Aorta (tissue), 5 donors: ENCODE results near the gene DCN. TPM values are rescaled to one million over a fixed set of nuclear protein-coding genes. Genes with fewer than 3 reads are reported as not detected.
A peak's percentile ranks its signal among the peaks of the same experiment; 100 is the strongest.

Experiments
- ATAC-seq: fragments of 200-7000 bp; cut with Tn5 transposase; one replicate; pipeline ENCODE4 v1.9.1; 2022; ENCODE audit warnings: moderate library complexity; ENCODE audit not compliant: low FRiP score
- DNase-seq, 2 donors: peaks; one replicate each; pipeline ENCODE4 v3.0.0-alpha.2; 2020
- H3K27ac ChIP-seq, 2 donors: one replicate each; pipeline ENCODE4 v1.5.1; 2013; ENCODE audit warnings: low read length in 2 of 2, mild to moderate bottlenecking in 2 of 2, moderate library complexity in 2 of 2, control low read depth in 1 of 2, inconsistent platforms in 1 of 2, low read depth in 1 of 2
- H3K27me3 ChIP-seq, 2 donors: one replicate each; pipeline ENCODE4 v1.6.1; 2013; ENCODE audit warnings: control low read depth in 1 of 2, low read length in 1 of 2, mild to moderate bottlenecking in 1 of 2, moderate library complexity in 1 of 2; ENCODE audit not compliant: insufficient read depth in 2 of 2, control insufficient read depth in 1 of 2
- H3K36me3 ChIP-seq, 2 donors: one replicate each; pipeline ENCODE4 v1.6.1; 2013; ENCODE audit warnings: control low read depth in 1 of 2, low read length in 1 of 2, mild to moderate bottlenecking in 1 of 2; ENCODE audit not compliant: insufficient read depth in 2 of 2, control insufficient read depth in 1 of 2
- H3K4me1 ChIP-seq, 2 donors: one replicate each; pipeline ENCODE4 v1.6.1; 2013; ENCODE audit warnings: low read length in 2 of 2, control low read depth in 1 of 2, mild to moderate bottlenecking in 1 of 2, moderate library complexity in 1 of 2; ENCODE audit not compliant: insufficient read depth in 2 of 2, control insufficient read depth in 1 of 2
- H3K4me3 ChIP-seq, 2 donors: one replicate each; pipeline ENCODE4 v1.5.1; 2013; ENCODE audit warnings: low read length in 2 of 2, control low read depth in 1 of 2, mild to moderate bottlenecking in 1 of 2
- H3K9me3 ChIP-seq: one replicate; pipeline ENCODE4 v1.6.1; 2013; ENCODE audit warnings: mild to moderate bottlenecking, low read length; ENCODE audit not compliant: control insufficient read depth
- WGBS, 2 donors: extraction: QIAGEN DNeasy Blood & Tissue Kit; methylation state at CpG; one replicate each; pipeline ENCODE4 v1.1.7; 2013; 5-methylcytosine and 5-hydroxymethylcytosine counted together
- intact Hi-C, 2 donors: fragments of 100-400 bp; cut with DNase I; formaldehyde crosslinking; loops; one replicate each; pipeline versions ENCODE4 v1.14.2 to v1.15.0; 2022
- polyA plus RNA-seq, 2 donors: library from polyadenylated mRNA; stranded (reverse); fragments of 200-250 nt; gene quantifications; one replicate each; pipeline ENCODE4 v1.2.3, GENCODE V29; 2013
- total RNA-seq, 2 donors: library from RNA; stranded (reverse); fragmentation: NEBNext Ultra II Directional; extraction: Animal tissue kit (Norgen Biotek cat#: 25700); gene quantifications; one replicate each; pipeline ENCODE4 v1.2.1, GENCODE V29; 2021
- donor health status: healthy with polysubstance abuse.
- donor health status: Bipolar disorder and iron deficiency.
- donor health status: DM: no; HTN: no; CAD: no.
- donor health status: DM: no; HTN: no; CAD: no.
- donor health status: DM: yes; HTN: yes; CAD: no.

DCN gene
- total and polyA plus RNA-seq, 4 donors = 27.2 to 2,873 (median 468) TPM

DNA sequence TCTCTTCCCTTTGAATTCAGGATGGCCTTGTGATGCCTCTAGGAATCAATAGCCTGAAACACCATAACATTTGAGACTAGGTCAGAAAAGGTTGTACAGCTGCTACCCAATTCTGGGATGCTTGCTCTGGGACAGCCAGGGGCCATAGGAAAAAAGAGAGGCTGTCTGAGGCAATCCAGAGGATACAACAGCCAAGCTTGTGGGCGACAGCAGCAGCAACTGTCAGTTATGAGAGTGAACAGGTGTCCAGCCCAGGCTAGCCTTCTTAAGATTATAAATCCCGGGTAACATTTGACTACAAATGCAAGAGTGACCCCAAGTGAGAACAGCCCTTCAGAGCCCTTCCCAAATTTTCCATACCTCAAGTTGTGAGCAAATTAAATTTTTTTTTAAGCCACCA lies 11.1 kb downstream of the DCN start:
- Histone ChIP-seq H3K4me1 (no peaks in the 10 kb centered on the region), H3K36me3 (no peaks in the 10 kb centered on the region), H3K9me3 (no peaks in the 10 kb centered on the region), H3K4me3 (no peak overlapping the region), H3K27me3 (no peaks in the 10 kb centered on the region), H3K27ac (no peak overlapping the region)
- intact Hi-C loops = loop anchor here in 1 of 2 donors (10.0 kb wide), 1 partner anchor 197 kb away; no protein-coding TSS in a partner anchor
- ATAC-seq (no peak), DNase-seq (no peak)
- WGBS, 2 donors = 80 to 90% methylated on average over 2 of the region's 2 CpGs

DNA sequence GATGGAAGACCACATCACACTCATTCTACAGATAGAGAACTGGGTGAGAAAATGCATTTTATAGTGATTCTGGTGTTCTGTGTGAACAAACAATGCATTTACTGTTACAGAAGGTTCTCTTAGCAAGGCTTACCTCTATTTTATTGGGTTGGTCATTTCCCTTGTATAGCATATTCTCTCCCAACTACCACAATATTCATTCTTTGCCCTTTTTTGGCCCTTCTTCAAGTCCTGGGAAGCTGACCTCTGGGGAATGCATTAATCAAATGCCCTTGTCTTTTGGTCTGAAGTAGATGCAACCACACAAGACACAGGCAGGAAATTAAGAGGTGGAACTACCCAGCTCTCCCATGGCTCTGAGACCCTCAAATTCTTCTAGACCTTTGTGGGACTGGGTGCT lies 19.5 kb downstream of the DCN start:
- Histone ChIP-seq H3K4me1 (no peaks in the 10 kb centered on the region), H3K27ac (no peak overlapping the region), H3K9me3 (no peaks in the 10 kb centered on the region), H3K27me3 (no peaks in the 10 kb centered on the region), H3K36me3 (no peaks in the 10 kb centered on the region), H3K4me3 (no peak overlapping the region)
- no peak for ATAC-seq
- no peak for DNase-seq
- intact Hi-C loops = no loop called here

DNA sequence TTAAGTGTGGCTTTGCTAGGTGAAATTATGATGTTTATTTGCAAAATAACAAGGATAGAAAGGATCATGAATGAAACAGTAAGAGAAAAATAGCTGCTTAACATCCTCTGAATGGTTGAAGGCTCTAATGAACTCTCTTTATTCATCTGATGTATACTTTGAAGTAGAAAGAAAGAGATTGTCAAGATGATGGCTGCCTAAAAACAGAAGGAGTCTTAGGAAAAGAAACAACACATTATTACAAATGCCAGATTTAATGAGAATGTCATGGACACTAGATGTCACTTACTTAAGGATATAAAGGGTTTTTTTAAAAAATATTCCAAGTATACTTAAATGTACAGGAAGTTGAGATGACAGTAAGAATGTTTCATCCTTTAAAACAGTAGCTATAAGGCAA lies 21.6 kb downstream of the DCN start:
- Histone ChIP-seq H3K9me3 (no peaks in the 10 kb centered on the region), H3K27me3 (no peaks in the 10 kb centered on the region), H3K27ac (no peak overlapping the region), H3K36me3 (no peaks in the 10 kb centered on the region), H3K4me3 (no peak overlapping the region), H3K4me1 (no peaks in the 10 kb centered on the region)
- no peak for ATAC-seq
- DNase-seq = no peak
- intact Hi-C loops = no loop called here

DNA sequence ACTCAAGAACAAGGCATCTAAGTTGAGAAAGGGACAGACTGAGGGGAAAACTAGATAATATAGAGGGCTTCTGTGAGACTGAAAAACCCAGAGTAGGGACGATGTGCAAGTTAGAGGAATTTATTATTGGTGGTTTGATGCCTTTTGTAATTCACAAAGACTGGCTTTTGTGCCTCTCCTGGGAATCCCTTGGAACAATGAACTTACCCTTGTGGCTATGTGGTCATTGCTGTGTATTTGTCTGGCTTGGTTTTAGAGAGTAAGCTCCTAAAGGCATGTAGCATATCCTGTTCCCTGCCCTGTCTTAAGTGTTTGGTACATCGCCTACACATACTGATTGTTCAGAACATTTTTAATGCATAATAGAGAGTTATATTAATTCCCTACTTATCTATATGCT lies 26.6 kb downstream of the DCN start:
- H3K9me3 ChIP-seq = no peaks in the 10 kb centered on the region
- H3K4me1 ChIP-seq = no peaks in the 10 kb centered on the region
- DNase-seq (no peak), ATAC-seq (no peak)
- WGBS, 2 donors = 89 to 94% methylated on average over 2 of the region's 2 CpGs
- no peak overlapping the region for H3K4me3 ChIP-seq
- no peaks in the 10 kb centered on the region for H3K36me3 ChIP-seq
- H3K27me3 ChIP-seq = no peaks in the 10 kb centered on the region
- no peak overlapping the region for H3K27ac ChIP-seq
- intact Hi-C loops = no loop called here

DNA sequence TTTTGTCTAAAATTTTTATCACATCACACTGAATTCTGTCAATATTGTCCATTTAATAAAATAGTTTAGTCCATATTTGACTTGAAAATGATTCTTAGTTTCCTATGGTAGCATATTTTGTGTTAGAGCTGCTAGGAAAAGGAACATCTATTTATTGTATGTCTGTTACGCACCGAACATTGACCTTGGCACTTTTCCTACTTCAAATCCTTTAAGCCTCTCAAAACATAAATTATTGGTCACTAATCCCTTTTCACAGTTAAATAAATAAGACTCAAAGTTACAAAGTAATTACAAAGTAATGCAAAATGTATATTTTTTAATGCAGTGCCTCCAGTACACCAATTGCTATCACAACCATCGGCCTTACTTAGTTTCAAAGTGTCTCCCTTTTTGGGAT lies 28.5 kb downstream of the DCN start:
- Histone ChIP-seq H3K4me1 (no peaks in the 10 kb centered on the region), H3K36me3 (no peaks in the 10 kb centered on the region)
- WGBS, 2 donors = 83 to 85% methylated on average over 3 of the region's 3 CpGs

DNA sequence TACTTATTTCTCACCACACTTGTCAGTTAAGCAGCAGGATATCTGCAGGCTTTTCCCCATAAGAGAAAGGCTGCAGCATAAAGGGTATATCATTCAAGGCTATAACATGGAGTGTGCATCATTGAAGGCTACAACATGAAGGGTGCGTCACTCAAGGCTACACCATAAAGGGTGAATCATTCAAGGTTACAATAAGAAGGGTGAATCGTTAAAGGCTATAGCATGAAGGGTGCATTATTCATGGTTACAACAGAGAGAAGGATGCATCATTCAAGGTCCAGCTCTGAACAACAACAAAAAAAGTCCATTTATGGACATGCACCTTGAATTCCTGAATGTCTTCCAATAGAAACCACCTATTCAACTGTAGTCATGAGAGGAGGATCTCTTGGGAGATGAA lies 38.6 kb downstream of the DCN start:
- no peaks in the 10 kb centered on the region for H3K36me3 ChIP-seq
- no peak for ATAC-seq
- DNase-seq = no peak
- peaks cover 0 to 6% of the 10 kb centered on the region in 2 donors for H3K4me1 ChIP-seq
- H3K27ac ChIP-seq = no peak overlapping the region
- WGBS, 2 donors = 93 to 95% methylated on average over 2 of the region's 2 CpGs
- H3K27me3 ChIP-seq = no peaks in the 10 kb centered on the region
- H3K9me3 ChIP-seq = no peaks in the 10 kb centered on the region
- intact Hi-C loops = loop anchor here in 1 of 2 donors (5.0 kb wide), 1 partner anchor 367 kb away; no protein-coding TSS in a partner anchor
- H3K4me3 ChIP-seq = no peak overlapping the region

More for the DNA sequence above, 28.5 kb downstream of the DCN start:
- Histone ChIP-seq H3K27ac (no peak overlapping the region), H3K9me3 (no peaks in the 10 kb centered on the region), H3K27me3 (no peaks in the 10 kb centered on the region), H3K4me3 (no peak overlapping the region)
- no peak for ATAC-seq
- intact Hi-C loops = no loop called here
- no peak for DNase-seq

DNA sequence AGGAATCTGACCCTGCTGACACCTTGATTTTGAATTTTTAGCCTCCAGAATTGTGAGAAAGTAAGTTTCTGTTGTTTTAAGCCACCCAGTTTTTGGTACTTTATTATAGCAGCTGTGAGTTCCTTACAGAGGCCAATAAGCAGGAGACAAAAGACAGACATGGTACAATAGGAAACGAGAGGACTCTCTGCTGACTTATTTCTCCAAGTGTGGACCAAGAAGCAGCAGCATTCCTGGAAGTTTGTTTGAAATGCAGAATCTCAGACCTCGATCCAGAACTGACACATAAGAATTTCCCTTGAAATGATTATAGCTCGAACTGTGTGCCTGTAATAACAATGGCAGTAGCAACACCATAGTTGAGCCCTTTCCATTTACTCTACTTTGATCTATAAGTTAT lies 39.4 kb downstream of the DCN start:
- no peaks in the 10 kb centered on the region for H3K27me3 ChIP-seq
- peaks cover 0 to 6% of the 10 kb centered on the region in 2 donors for H3K4me1 ChIP-seq
- intact Hi-C loops = loop anchor here in 1 of 2 donors (5.0 kb wide), 1 partner anchor 366 kb away; no protein-coding TSS in a partner anchor
- H3K9me3 ChIP-seq = no peaks in the 10 kb centered on the region
- DNase-seq (no peak), ATAC-seq (no peak)
- 7 to 8% methylated on average over 3 of the region's 3 CpGs for WGBS, 2 donors
- H3K27ac ChIP-seq = no peak overlapping the region
- no peak overlapping the region for H3K4me3 ChIP-seq
- H3K36me3 ChIP-seq = no peaks in the 10 kb centered on the region

DNA sequence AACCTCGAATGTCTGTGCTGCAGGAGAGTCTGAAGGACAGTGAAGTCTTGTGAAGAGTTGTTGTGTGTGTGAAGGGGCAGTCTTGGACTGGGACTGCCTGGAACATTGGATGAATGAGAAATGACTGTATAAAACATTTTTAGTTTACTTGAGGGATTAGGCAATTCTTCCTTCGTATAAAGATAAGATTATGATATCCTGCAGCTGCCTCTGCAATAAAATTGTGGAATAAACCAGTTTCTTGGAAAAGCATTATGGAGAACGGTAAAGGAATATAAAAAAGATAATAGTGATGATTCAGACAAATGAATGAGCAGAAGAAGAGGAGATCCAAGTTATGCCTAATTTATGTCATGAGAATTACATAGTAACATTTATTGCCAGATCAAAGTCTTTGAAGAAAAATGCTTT lies 40.4 kb downstream of the DCN start:
- Histone ChIP-seq H3K36me3 (no peaks in the 10 kb centered on the region), H3K4me3 (no peak overlapping the region), H3K27me3 (no peaks in the 10 kb centered on the region), H3K9me3 (no peaks in the 10 kb centered on the region), H3K4me1 (peaks cover 0 to 6% of the 10 kb centered on the region in 2 donors), H3K27ac (no peak overlapping the region)
- WGBS, 2 donors = 25 to 26% methylated on average over 3 of the region's 3 CpGs
- intact Hi-C loops = loop anchor here in 1 of 2 donors (5.0 kb wide), 1 partner anchor 365 kb away; no protein-coding TSS in a partner anchor
- DNase-seq (no peak), ATAC-seq (peak; percentile 70)

DNA sequence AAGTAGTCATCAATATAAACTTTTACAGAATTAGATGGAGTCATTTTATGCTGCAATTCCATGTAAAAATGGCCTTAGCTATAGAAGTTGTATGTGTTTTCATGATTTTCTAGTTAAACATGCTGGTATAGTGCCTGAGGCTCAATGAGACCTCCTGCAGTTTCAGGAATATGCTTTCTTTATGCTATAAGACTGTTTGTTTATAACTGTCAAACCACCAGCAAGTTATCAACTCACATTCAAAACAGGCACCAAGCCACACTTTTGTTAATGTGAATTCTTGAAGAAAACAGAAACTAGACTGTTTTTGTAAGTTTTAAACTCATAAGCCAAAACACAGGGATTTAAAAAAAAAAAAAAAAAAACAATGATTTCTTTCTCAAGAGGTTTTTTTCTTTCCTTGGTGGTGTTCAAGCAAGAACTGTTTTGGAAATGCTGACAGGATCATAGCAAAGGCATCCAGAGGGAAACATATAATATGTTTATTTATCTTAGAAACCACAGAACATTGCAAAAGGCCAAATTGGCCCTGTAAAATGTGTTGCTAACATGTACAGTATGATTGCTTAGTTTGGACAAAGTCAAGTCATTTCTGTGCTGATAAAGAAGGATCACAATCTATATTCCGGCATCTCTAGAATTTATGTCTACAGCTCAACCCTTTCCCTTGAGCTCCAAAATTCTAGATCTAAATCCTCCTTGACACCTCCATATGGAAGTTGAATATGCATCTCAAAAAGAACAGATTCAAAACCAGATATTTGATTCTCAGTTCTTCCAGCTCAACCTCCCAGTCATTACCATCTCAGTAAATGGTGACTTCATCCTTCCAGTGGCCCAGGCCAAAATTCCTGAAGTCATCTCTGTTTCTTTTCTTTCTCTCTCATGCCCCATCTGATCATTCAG lies 42.3 kb downstream of the DCN start:
- H3K27me3 ChIP-seq = no peaks in the 10 kb centered on the region
- no peaks in the 10 kb centered on the region for H3K9me3 ChIP-seq
- H3K27ac ChIP-seq = no peak overlapping the region
- H3K4me1 ChIP-seq = peaks cover 0 to 6% of the 10 kb centered on the region in 2 donors
- WGBS, 2 donors = 3 to 8% methylated on average over 1 of the region's 1 CpG
- intact Hi-C loops = loop anchor here in 1 of 2 donors (5.0 kb wide), 1 partner anchor 363 kb away; no protein-coding TSS in a partner anchor
- no peaks in the 10 kb centered on the region for H3K36me3 ChIP-seq
- ATAC-seq = peak; percentile 79
- H3K4me3 ChIP-seq = no peak overlapping the region
- DNase-seq = peak in 1 of 2 donors; percentile 48
